GF-D8 (cell line): Measurements from ENCODE around the gene RHBDD1.

ENCODE experiments used
- DNase-seq: peaks from one replicate; lab custom pipeline; 2025; lab: John Stamatoyannopoulos, UW

The RHBDD1 gene

GRCh38 chr2:227036527-227036926 lies 200.7 kb downstream of the RHBDD1 start:
- DNase-seq: no peak

GRCh38 chr2:227038550-227039189 lies 202.8 kb downstream of the RHBDD1 start:
- no peak for DNase-seq

GRCh38 chr2:227043981-227044380 lies 208.1 kb downstream of the RHBDD1 start:
- DNase-seq: no peak
